Mucosa of stomach (tissue), 1 donor: ENCODE measurements around the gene IGSF9.
A peak's percentile ranks its signal among the peaks of the same experiment; 100 is the strongest.
"Not testable (repeated sequence)": the region's sequence is repeated elsewhere in the genome, so short reads cannot be mapped to it uniquely, and the experiment has no call there.

ENCODE experiments used
- H3K27me3 ChIP-seq: one replicate; pipeline ENCODE4 v1.7.0; 2013; ENCODE audit warnings: mild to moderate bottlenecking, low read length; ENCODE audit not compliant: control insufficient read depth, insufficient read depth
- H3K36me3 ChIP-seq: one replicate; pipeline ENCODE4 v1.7.0; 2013; ENCODE audit warnings: low read length; ENCODE audit not compliant: control insufficient read depth, insufficient read depth
- H3K4me1 ChIP-seq: one replicate; pipeline ENCODE4 v1.7.0; 2013; ENCODE audit warnings: mild to moderate bottlenecking, low read length; ENCODE audit not compliant: control insufficient read depth, insufficient read depth
- H3K4me3 ChIP-seq: one replicate; pipeline ENCODE4 v1.7.0; 2013; ENCODE audit warnings: low read length
- H3K9ac ChIP-seq: one replicate; pipeline ENCODE4 v1.7.0; 2013; ENCODE audit warnings: mild to moderate bottlenecking, low read length, moderate library complexity
- H3K9me3 ChIP-seq: one replicate; pipeline ENCODE4 v1.7.0; 2013; ENCODE audit warnings: mild to moderate bottlenecking, low read length, moderate library complexity; ENCODE audit not compliant: control insufficient read depth
- donor health status: Pancreatic carcinoma.

The IGSF9 gene

GRCh38 chr1:159900755-159901360, 44.6 kb downstream of the IGSF9 start:
- no peaks in the 10 kb centered on the region for H3K36me3 ChIP-seq
- H3K9ac ChIP-seq = peak overlapping the region; percentile 58
- H3K4me1 ChIP-seq = peaks cover 42% of the 10 kb centered on the region
- H3K9me3 ChIP-seq = no peaks in the 10 kb centered on the region
- H3K27me3 ChIP-seq = no peaks in the 10 kb centered on the region
- H3K4me3 ChIP-seq = no peak overlapping the region

GRCh38 chr1:159900086-159900680, 45.2 kb downstream of the IGSF9 start, which contains the start of gene CFAP45:
TSS of gene CFAP45 (minus strand) at chr1:159900165. CDS start at chr1:159900098, 67 bp downstream.
- no peaks in the 10 kb centered on the region for H3K27me3 ChIP-seq
- H3K9ac ChIP-seq = peak within 1 kb of the TSS; percentile 58
- no peaks in the 10 kb centered on the region for H3K9me3 ChIP-seq
- H3K4me1 ChIP-seq = peaks cover 42% of the 10 kb centered on the region
- no peaks in the 10 kb centered on the region for H3K36me3 ChIP-seq
- H3K4me3 ChIP-seq = no peak within 1 kb of the TSS

DNA sequence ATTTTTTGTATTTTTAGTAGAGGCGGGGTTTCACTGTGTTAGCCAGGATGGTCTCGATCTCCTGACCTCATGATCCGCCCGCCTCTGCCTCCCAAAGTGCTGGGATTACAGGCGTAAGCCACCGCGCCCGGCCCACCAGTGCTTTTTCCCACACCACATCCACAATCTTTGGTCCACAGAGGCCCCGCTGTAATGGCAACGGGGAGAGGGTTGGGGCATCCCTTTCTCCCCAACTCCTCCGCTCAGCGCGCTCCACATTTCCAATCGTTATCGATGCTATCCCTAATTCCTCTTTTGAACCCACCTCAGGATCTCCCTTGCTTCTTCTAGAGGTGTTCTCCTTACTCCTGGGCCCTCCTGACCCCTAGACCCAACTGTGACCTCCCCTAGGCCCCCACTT, 45.8 kb downstream of the IGSF9 start:
- not testable (repeated sequence) for H3K4me3 ChIP-seq, H3K27me3 ChIP-seq, H3K36me3 ChIP-seq, H3K9me3 ChIP-seq
- Histone ChIP-seq H3K4me1 (peaks cover 42% of the 10 kb centered on the region), H3K9ac (peak overlapping the region; percentile 45)

GRCh38 chr1:159898527-159898926, 46.9 kb downstream of the IGSF9 start:
- Histone ChIP-seq H3K4me1 (peaks cover 42% of the 10 kb centered on the region), H3K4me3 (no peak overlapping the region), H3K36me3 (no peaks in the 10 kb centered on the region), H3K27me3 (no peaks in the 10 kb centered on the region), H3K9me3 (no peaks in the 10 kb centered on the region), H3K9ac (no peak overlapping the region)

GRCh38 chr1:159897962-159898361, 47.5 kb downstream of the IGSF9 start:
- no peaks in the 10 kb centered on the region for H3K9me3 ChIP-seq
- no peaks in the 10 kb centered on the region for H3K27me3 ChIP-seq
- no peaks in the 10 kb centered on the region for H3K36me3 ChIP-seq
- H3K4me1 ChIP-seq = peaks cover 47% of the 10 kb centered on the region
- no peak overlapping the region for H3K4me3 ChIP-seq
- H3K9ac ChIP-seq = no peak overlapping the region

DNA sequence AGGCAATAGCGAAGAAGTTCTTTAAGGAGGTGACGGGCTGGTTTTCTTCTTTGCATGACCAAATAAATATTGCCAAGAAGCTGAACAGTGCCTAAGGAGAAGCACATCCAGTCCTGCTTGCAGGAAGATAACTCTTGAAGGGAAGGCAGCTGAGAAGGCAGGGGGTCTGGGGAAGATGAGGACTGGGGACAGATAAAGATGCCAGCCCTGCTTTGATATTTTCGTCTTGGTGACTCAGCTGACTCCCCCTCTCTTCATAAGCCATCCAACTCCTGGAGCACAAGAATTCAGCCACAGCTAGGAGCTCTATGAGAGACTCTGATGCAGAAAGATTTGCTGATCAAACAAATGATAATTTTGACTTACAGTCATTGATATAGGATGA, 48.9 kb downstream of the IGSF9 start:
- peaks cover 55% of the 10 kb centered on the region for H3K4me1 ChIP-seq
- H3K9me3 ChIP-seq = no peaks in the 10 kb centered on the region
- no peaks in the 10 kb centered on the region for H3K27me3 ChIP-seq
- no peak overlapping the region for H3K4me3 ChIP-seq
- H3K9ac ChIP-seq = no peak overlapping the region
- no peaks in the 10 kb centered on the region for H3K36me3 ChIP-seq

DNA sequence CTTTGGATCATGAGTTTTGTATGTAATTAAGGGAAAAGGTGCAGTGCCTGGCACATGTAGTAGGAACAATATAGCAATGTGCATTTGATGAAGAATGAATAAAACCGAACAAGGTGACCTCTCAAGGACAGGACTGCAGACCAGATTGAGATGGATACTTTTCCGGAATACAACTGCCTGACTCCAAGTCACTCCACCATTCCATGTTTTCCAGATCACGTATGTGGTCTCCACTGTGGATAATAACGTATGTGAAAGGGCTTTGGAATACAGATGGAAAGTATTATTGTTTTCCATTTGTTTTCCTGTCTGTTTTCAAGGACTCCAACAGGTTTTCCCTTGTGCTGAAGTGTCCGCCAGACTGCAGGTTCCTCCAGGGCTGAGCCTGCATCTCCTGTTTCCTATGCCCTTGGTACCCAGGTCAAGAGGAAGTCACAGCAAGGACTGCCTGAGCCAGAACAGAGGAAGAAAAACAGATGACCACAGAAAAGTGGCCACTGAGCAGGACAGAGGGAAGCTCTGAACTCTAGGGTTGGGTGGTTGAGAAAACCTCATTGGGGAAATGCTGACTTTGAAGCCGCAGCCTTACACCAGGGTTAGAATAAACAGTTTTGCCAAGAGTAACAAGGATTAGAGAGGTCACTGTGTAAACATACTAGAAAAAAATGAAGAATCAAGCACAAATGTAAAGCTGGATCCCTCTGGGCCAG, 49.4 kb downstream of the IGSF9 start:
- Histone ChIP-seq H3K36me3 (no peaks in the 10 kb centered on the region), H3K9ac (no peak overlapping the region), H3K9me3 (no peaks in the 10 kb centered on the region), H3K27me3 (no peaks in the 10 kb centered on the region), H3K4me3 (no peak overlapping the region), H3K4me1 (peaks cover 51% of the 10 kb centered on the region)

DNA sequence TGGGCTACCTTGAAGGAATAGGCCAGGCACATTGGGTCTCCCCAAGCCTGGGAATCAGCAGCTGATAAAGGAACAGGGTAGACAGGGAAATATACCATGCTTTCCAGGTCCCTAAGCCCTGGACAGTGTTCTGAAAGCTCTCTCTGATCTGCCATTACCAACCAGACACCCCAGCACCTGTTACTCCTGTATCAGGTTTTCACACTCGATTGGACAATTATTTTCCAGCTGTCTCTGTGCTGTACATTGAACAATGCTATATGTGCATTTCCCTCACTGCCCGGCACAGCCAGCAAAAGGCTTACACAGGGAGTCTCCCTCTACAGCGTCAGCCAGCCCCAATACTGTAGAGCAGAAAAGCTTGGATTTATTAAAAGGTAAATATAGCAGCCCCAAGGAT, 50.1 kb downstream of the IGSF9 start:
- H3K9ac ChIP-seq = no peak overlapping the region
- no peak overlapping the region for H3K4me3 ChIP-seq
- no peaks in the 10 kb centered on the region for H3K36me3 ChIP-seq
- H3K9me3 ChIP-seq = no peaks in the 10 kb centered on the region
- peaks cover 47% of the 10 kb centered on the region for H3K4me1 ChIP-seq
- H3K27me3 ChIP-seq = no peaks in the 10 kb centered on the region

DNA sequence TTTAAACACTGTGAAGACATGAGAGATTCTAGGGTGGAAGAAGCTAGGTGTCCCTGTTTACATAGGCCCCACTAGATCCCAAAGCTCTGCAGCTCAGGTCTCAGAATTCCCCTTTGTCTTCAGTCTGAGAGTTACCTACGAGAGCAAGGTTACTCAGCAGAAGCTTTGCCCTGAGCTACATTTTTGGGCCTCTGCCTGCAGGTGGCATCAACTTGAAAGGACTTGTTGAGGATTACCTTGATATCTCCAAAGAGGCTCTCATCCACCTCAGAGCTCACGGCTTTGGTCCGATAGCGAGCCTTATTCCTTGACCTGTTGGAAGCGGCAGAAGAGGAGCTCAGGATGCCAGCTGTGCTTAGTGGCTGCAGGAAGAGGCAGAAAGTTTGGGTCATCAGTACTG, 52.5 kb downstream of the IGSF9 start:
- Histone ChIP-seq H3K9ac (no peak overlapping the region), H3K4me1 (peaks cover 38% of the 10 kb centered on the region)

GRCh38 chr1:159891275-159892157, 53.9 kb downstream of the IGSF9 start:
- Histone ChIP-seq H3K9ac (no peak overlapping the region), H3K36me3 (no peaks in the 10 kb centered on the region)

More for the DNA sequence above, 52.5 kb downstream of the IGSF9 start:
- Histone ChIP-seq H3K9me3 (no peaks in the 10 kb centered on the region), H3K4me3 (no peak overlapping the region), H3K27me3 (no peaks in the 10 kb centered on the region), H3K36me3 (no peaks in the 10 kb centered on the region)

DNA sequence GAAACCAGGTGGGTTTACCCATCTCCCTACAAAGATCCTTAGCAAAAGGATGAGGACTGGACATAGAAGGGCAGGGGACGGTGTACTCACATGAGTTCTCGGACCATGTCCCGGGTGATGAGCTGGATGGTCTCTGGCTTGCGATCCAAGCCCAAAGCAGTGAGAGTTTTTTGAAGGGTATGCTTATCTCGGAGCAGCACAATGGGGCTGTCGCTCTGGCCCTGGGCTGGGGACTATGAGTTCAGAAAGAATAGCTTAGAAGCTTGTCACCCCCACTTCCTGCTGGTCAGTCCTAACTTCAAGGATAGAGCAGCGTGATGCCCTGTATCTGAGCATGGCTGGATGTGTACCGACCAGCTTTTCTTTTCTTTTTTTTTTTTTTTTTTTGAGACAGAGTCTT, 55.0 kb downstream of the IGSF9 start:
- Histone ChIP-seq H3K4me3 (no peak overlapping the region), H3K4me1 (peaks cover 28% of the 10 kb centered on the region), H3K9me3 (no peaks in the 10 kb centered on the region), H3K9ac (no peak overlapping the region), H3K27me3 (no peaks in the 10 kb centered on the region), H3K36me3 (no peaks in the 10 kb centered on the region)

More at GRCh38 chr1:159891275-159892157, 53.9 kb downstream of the IGSF9 start:
- H3K27me3 ChIP-seq = no peaks in the 10 kb centered on the region
- peaks cover 34% of the 10 kb centered on the region for H3K4me1 ChIP-seq
- H3K4me3 ChIP-seq = no peak overlapping the region
- H3K9me3 ChIP-seq = no peaks in the 10 kb centered on the region
